Stimulated activated CD8-positive, alpha-beta memory T cell treated with anti-CD3 and anti-CD28 coated beads, Interleukin-4, amount 100 ng/mL, for 24 hours (primary cell): ENCODE data around the gene ELANE.
"Not testable (repeated sequence)": the region's sequence is repeated elsewhere in the genome, so short reads cannot be mapped to it uniquely, and the experiment has no call there.

Experiments used
- DNase-seq: peaks from one replicate; pipeline ENCODE4 v3.0.0-alpha.2; 2020; ENCODE audit warnings: low read depth

Gene ELANE

GRCh38 chr19:842802-843179 is 9.3 kb upstream of the ELANE start:
- DNase-seq = not testable (repeated sequence)

- DNase-seq = no peak
These were observed 8.8 kb upstream of the ELANE start for GRCh38 chr19:843180-843835.

- no peak for DNase-seq
These were observed 8.1 kb upstream of the ELANE start for GRCh38 chr19:843836-844545.

- DNase-seq = no peak
These were observed 7.5 kb upstream of the ELANE start for GRCh38 chr19:844546-844971.

GRCh38 chr19:845707-846521 is 6.2 kb upstream of the ELANE start:
- no peak for DNase-seq

- DNase-seq = no peak
These were observed 3.6 kb upstream of the ELANE start for GRCh38 chr19:848386-848921.

- DNase-seq = not testable (repeated sequence)
These were observed 2.9 kb upstream of the ELANE start for GRCh38 chr19:849195-849594.

GRCh38 chr19:850221-850978 is 1.7 kb upstream of the ELANE start:
- DNase-seq = no peak

- DNase-seq = no peak
These were observed 1.1 kb upstream of the ELANE start for GRCh38 chr19:850979-851335.

GRCh38 chr19:853014-853585 is 997 bp downstream of the ELANE start:
- DNase-seq = no peak

- not testable (repeated sequence) for DNase-seq
These were observed 1.6 kb downstream of the ELANE start for GRCh38 chr19:853614-854220.

- no peak for DNase-seq
These were observed 2.4 kb downstream of the ELANE start for GRCh38 chr19:854549-854948.

GRCh38 chr19:855142-855541 is 3.0 kb downstream of the ELANE start:
- DNase-seq = no peak

GRCh38 chr19:855566-856120 is 3.5 kb downstream of the ELANE start:
- DNase-seq = no peak

- DNase-seq = no peak
These were observed 6.2 kb downstream of the ELANE start for GRCh38 chr19:858284-858683.

- DNase-seq = no peak
These were observed 7.1 kb downstream of the ELANE start, which contains the start of gene CFD for GRCh38 chr19:858868-859843. CFD (plus strand) TSS chr19:859664; CDS start chr19:859690, 26 bp downstream.

GRCh38 chr19:861141-861755 is 9.1 kb downstream of the ELANE start:
- DNase-seq = no peak

GRCh38 chr19:861756-862580 is 9.9 kb downstream of the ELANE start:
- DNase-seq = peak; percentile 44
